KOPT-K1 (cell line): Measurements from ENCODE around the gene ABI2.

Experiments
- H3K27ac ChIP-seq: fragments of 200-600 bp; sonication (generic); 2 replicates; pipeline ENCODE4 v1.5.1; 2016; ENCODE audit warnings: antibody characterized with exemption, mild to moderate bottlenecking, low read depth, low read length; ENCODE audit not compliant: poor library complexity, severe bottlenecking
- H3K36me3 ChIP-seq: fragments of 200-600 bp; sonication (generic); 2 replicates; pipeline ENCODE4 v1.5.1; 2017; ENCODE audit warnings: antibody characterized with exemption, mild to moderate bottlenecking, low read length, moderate library complexity; ENCODE audit not compliant: insufficient read depth
- H3K9me3 ChIP-seq: fragments of 200-600 bp; sonication (generic); 2 replicates; pipeline ENCODE4 v1.5.1; 2017; ENCODE audit warnings: antibody characterized with exemption, low read length, mild to moderate bottlenecking; ENCODE audit not compliant: insufficient read depth, poor library complexity, severe bottlenecking

ABI2 gene

GRCh38 chr2:203432811-203433210, 104.6 kb downstream of the ABI2 start:
- Histone ChIP-seq H3K9me3 (no peaks in the 10 kb centered on the region), H3K36me3 (peaks cover 29% of the 10 kb centered on the region), H3K27ac (no peak overlapping the region)

- no peak overlapping the region for H3K27ac ChIP-seq
- no peaks in the 10 kb centered on the region for H3K9me3 ChIP-seq
- peaks cover 4% of the 10 kb centered on the region for H3K36me3 ChIP-seq
These were observed 108.3 kb downstream of the ABI2 start for GRCh38 chr2:203436496-203436895.

- no peak overlapping the region for H3K27ac ChIP-seq
- peaks cover 4% of the 10 kb centered on the region for H3K36me3 ChIP-seq
- no peaks in the 10 kb centered on the region for H3K9me3 ChIP-seq
These were observed 109.3 kb downstream of the ABI2 start for GRCh38 chr2:203437511-203437910.

GRCh38 chr2:203438528-203438927, 110.3 kb downstream of the ABI2 start:
- H3K36me3 ChIP-seq = peaks cover 4% of the 10 kb centered on the region
- no peaks in the 10 kb centered on the region for H3K9me3 ChIP-seq
- H3K27ac ChIP-seq = no peak overlapping the region

- Histone ChIP-seq H3K36me3 (peaks cover 4% of the 10 kb centered on the region), H3K27ac (no peak overlapping the region), H3K9me3 (no peaks in the 10 kb centered on the region)
These were observed 112.5 kb downstream of the ABI2 start for GRCh38 chr2:203440671-203441070.

- H3K27ac ChIP-seq = no peak overlapping the region
- peaks cover 1% of the 10 kb centered on the region; the same call in 1 of the 2 replicates for H3K36me3 ChIP-seq
- no peaks in the 10 kb centered on the region for H3K9me3 ChIP-seq
These were observed 113.3 kb downstream of the ABI2 start for GRCh38 chr2:203441463-203441862.

GRCh38 chr2:203442463-203442862, 114.3 kb downstream of the ABI2 start:
- no peaks in the 10 kb centered on the region for H3K36me3 ChIP-seq
- H3K9me3 ChIP-seq = no peaks in the 10 kb centered on the region
- H3K27ac ChIP-seq = no peak overlapping the region

GRCh38 chr2:203444738-203445137, 116.5 kb downstream of the ABI2 start:
- no peak overlapping the region for H3K27ac ChIP-seq
- H3K9me3 ChIP-seq = no peaks in the 10 kb centered on the region
- H3K36me3 ChIP-seq = no peaks in the 10 kb centered on the region; the same call in 1 of the 2 replicates

GRCh38 chr2:203446071-203446481, 117.9 kb downstream of the ABI2 start:
- Histone ChIP-seq H3K27ac (no peak overlapping the region), H3K36me3 (no peaks in the 10 kb centered on the region; the same call in 1 of the 2 replicates)

GRCh38 chr2:203446780-203447179, 118.6 kb downstream of the ABI2 start:
- no peaks in the 10 kb centered on the region; the same call in 1 of the 2 replicates for H3K36me3 ChIP-seq
- no peak overlapping the region for H3K27ac ChIP-seq
- H3K9me3 ChIP-seq = no peaks in the 10 kb centered on the region

More at GRCh38 chr2:203446071-203446481, 117.9 kb downstream of the ABI2 start:
- no peaks in the 10 kb centered on the region for H3K9me3 ChIP-seq

GRCh38 chr2:203450561-203450960, 122.4 kb downstream of the ABI2 start:
- H3K9me3 ChIP-seq = no peaks in the 10 kb centered on the region
- H3K36me3 ChIP-seq = no peaks in the 10 kb centered on the region; the same call in 1 of the 2 replicates
- no peak overlapping the region for H3K27ac ChIP-seq

GRCh38 chr2:203451011-203451410, 122.8 kb downstream of the ABI2 start:
- Histone ChIP-seq H3K27ac (no peak overlapping the region), H3K36me3 (no peaks in the 10 kb centered on the region; the same call in 1 of the 2 replicates), H3K9me3 (no peaks in the 10 kb centered on the region)

GRCh38 chr2:203451689-203452088, 123.5 kb downstream of the ABI2 start:
- Histone ChIP-seq H3K9me3 (no peaks in the 10 kb centered on the region), H3K27ac (no peak overlapping the region), H3K36me3 (no peaks in the 10 kb centered on the region; the same call in 1 of the 2 replicates)

- no peaks in the 10 kb centered on the region for H3K36me3 ChIP-seq
- H3K27ac ChIP-seq = no peak overlapping the region
- no peaks in the 10 kb centered on the region for H3K9me3 ChIP-seq
These were observed 125.8 kb downstream of the ABI2 start for GRCh38 chr2:203453858-203454451.

- H3K27ac ChIP-seq = no peak overlapping the region
- H3K9me3 ChIP-seq = no peaks in the 10 kb centered on the region
- no peaks in the 10 kb centered on the region for H3K36me3 ChIP-seq
These were observed 127.0 kb downstream of the ABI2 start for GRCh38 chr2:203455209-203455608.

GRCh38 chr2:203461746-203462145, 133.6 kb downstream of the ABI2 start:
- H3K36me3 ChIP-seq = no peaks in the 10 kb centered on the region
- H3K27ac ChIP-seq = no peak overlapping the region
- H3K9me3 ChIP-seq = no peaks in the 10 kb centered on the region
